ENCODE data around the gene ZIC1.

ZIC1 gene

GRCh38 chr3:147410116-147410525 is 956 bp downstream of the ZIC1 start:
- Histone ChIP-seq H3K9me3 (ENCODE audit: control insufficient read depth in 1 of 2, low read length in 2 of 2) (no peaks in the 10 kb centered on the region), H3K36me3 (ENCODE audit: control insufficient read depth in 1 of 2, insufficient read depth in 2 of 2, low read length in 2 of 2) (no peaks in the 10 kb centered on the region), H3K9ac (ENCODE audit: low read depth in 1 of 2, low read length in 2 of 2) (no peak overlapping the region), H3K4me1 (ENCODE audit: control insufficient read depth in 1 of 2, insufficient read depth in 2 of 2, low read length in 2 of 2) (peaks cover 5 to 9% of the 10 kb centered on the region in 2 donors), H3K27ac (ENCODE audit: low read depth, low read length) (no peak overlapping the region), H3K4me3 (ENCODE audit: low read depth in 1 of 2, low read length in 2 of 2) (no peak overlapping the region), H3K27me3 (ENCODE audit: control insufficient read depth in 1 of 2, insufficient read depth in 2 of 2, low read length in 2 of 2) (peaks cover 88 to 93% of the 10 kb centered on the region in 2 donors)

- H3K27me3 ChIP-seq (ENCODE audit: control insufficient read depth in 1 of 2, insufficient read depth in 2 of 2, low read length in 2 of 2) = peaks cover 82 to 91% of the 10 kb centered on the region in 2 donors
- H3K9me3 ChIP-seq (ENCODE audit: control insufficient read depth in 1 of 2, low read length in 2 of 2) = no peaks in the 10 kb centered on the region
- no peak overlapping the region for H3K27ac ChIP-seq (ENCODE audit: low read depth, low read length)
- H3K4me1 ChIP-seq (ENCODE audit: control insufficient read depth in 1 of 2, insufficient read depth in 2 of 2, low read length in 2 of 2) = peaks cover 5 to 9% of the 10 kb centered on the region in 2 donors
- H3K9ac ChIP-seq (ENCODE audit: low read depth in 1 of 2, low read length in 2 of 2) = no peak overlapping the region
- peak overlapping the region; percentile 50 to 59 for H3K4me3 ChIP-seq (ENCODE audit: low read depth in 1 of 2, low read length in 2 of 2)
- no peaks in the 10 kb centered on the region for H3K36me3 ChIP-seq (ENCODE audit: control insufficient read depth in 1 of 2, insufficient read depth in 2 of 2, low read length in 2 of 2)
Observed at GRCh38 chr3:147410526-147411237, 1.5 kb downstream of the ZIC1 start.

- peaks cover 5 to 9% of the 10 kb centered on the region in 2 donors for H3K4me1 ChIP-seq (ENCODE audit: control insufficient read depth in 1 of 2, insufficient read depth in 2 of 2, low read length in 2 of 2)
- peaks cover 76 to 89% of the 10 kb centered on the region in 2 donors for H3K27me3 ChIP-seq (ENCODE audit: control insufficient read depth in 1 of 2, insufficient read depth in 2 of 2, low read length in 2 of 2)
- H3K9me3 ChIP-seq (ENCODE audit: control insufficient read depth in 1 of 2, low read length in 2 of 2) = no peaks in the 10 kb centered on the region
- no peaks in the 10 kb centered on the region for H3K36me3 ChIP-seq (ENCODE audit: control insufficient read depth in 1 of 2, insufficient read depth in 2 of 2, low read length in 2 of 2)
- H3K9ac ChIP-seq (ENCODE audit: low read depth in 1 of 2, low read length in 2 of 2) = no peak overlapping the region
- no peak overlapping the region for H3K27ac ChIP-seq (ENCODE audit: low read depth, low read length)
- peak overlapping the region; percentile 50 to 59 for H3K4me3 ChIP-seq (ENCODE audit: low read depth in 1 of 2, low read length in 2 of 2)
Observed at GRCh38 chr3:147411238-147411814, 2.2 kb downstream of the ZIC1 start.

GRCh38 chr3:147411815-147412241 is 2.7 kb downstream of the ZIC1 start:
- H3K27ac ChIP-seq (ENCODE audit: low read depth, low read length) = no peak overlapping the region
- H3K36me3 ChIP-seq (ENCODE audit: control insufficient read depth in 1 of 2, insufficient read depth in 2 of 2, low read length in 2 of 2) = no peaks in the 10 kb centered on the region
- no peaks in the 10 kb centered on the region for H3K9me3 ChIP-seq (ENCODE audit: control insufficient read depth in 1 of 2, low read length in 2 of 2)
- no peak overlapping the region for H3K4me3 ChIP-seq (ENCODE audit: low read depth in 1 of 2, low read length in 2 of 2)
- H3K4me1 ChIP-seq (ENCODE audit: control insufficient read depth in 1 of 2, insufficient read depth in 2 of 2, low read length in 2 of 2) = peaks cover 5 to 9% of the 10 kb centered on the region in 2 donors
- peaks cover 71 to 89% of the 10 kb centered on the region in 2 donors for H3K27me3 ChIP-seq (ENCODE audit: control insufficient read depth in 1 of 2, insufficient read depth in 2 of 2, low read length in 2 of 2)
- no peak overlapping the region for H3K9ac ChIP-seq (ENCODE audit: low read depth in 1 of 2, low read length in 2 of 2)

GRCh38 chr3:147412261-147412916 is 3.2 kb downstream of the ZIC1 start:
- H3K4me1 ChIP-seq (ENCODE audit: control insufficient read depth in 1 of 2, insufficient read depth in 2 of 2, low read length in 2 of 2) = peaks cover 5 to 9% of the 10 kb centered on the region in 2 donors
- H3K9ac ChIP-seq (ENCODE audit: low read depth in 1 of 2, low read length in 2 of 2) = no peak overlapping the region
- no peak overlapping the region for H3K27ac ChIP-seq (ENCODE audit: low read depth, low read length)
- H3K9me3 ChIP-seq (ENCODE audit: control insufficient read depth in 1 of 2, low read length in 2 of 2) = no peaks in the 10 kb centered on the region
- H3K36me3 ChIP-seq (ENCODE audit: control insufficient read depth in 1 of 2, insufficient read depth in 2 of 2, low read length in 2 of 2) = no peaks in the 10 kb centered on the region
- H3K27me3 ChIP-seq (ENCODE audit: control insufficient read depth in 1 of 2, insufficient read depth in 2 of 2, low read length in 2 of 2) = peaks cover 69 to 87% of the 10 kb centered on the region in 2 donors
- no peak overlapping the region for H3K4me3 ChIP-seq (ENCODE audit: low read depth in 1 of 2, low read length in 2 of 2)

GRCh38 chr3:147412917-147413685 is 3.9 kb downstream of the ZIC1 start:
- Histone ChIP-seq H3K27me3 (ENCODE audit: control insufficient read depth in 1 of 2, insufficient read depth in 2 of 2, low read length in 2 of 2) (peaks cover 68 to 86% of the 10 kb centered on the region in 2 donors), H3K9me3 (ENCODE audit: control insufficient read depth in 1 of 2, low read length in 2 of 2) (no peaks in the 10 kb centered on the region), H3K27ac (ENCODE audit: low read depth, low read length) (no peak overlapping the region), H3K9ac (ENCODE audit: low read depth in 1 of 2, low read length in 2 of 2) (no peak overlapping the region), H3K4me3 (ENCODE audit: low read depth in 1 of 2, low read length in 2 of 2) (peak overlapping the region; percentile 29 to 45), H3K4me1 (ENCODE audit: control insufficient read depth in 1 of 2, insufficient read depth in 2 of 2, low read length in 2 of 2) (peaks cover 5 to 9% of the 10 kb centered on the region in 2 donors), H3K36me3 (ENCODE audit: control insufficient read depth in 1 of 2, insufficient read depth in 2 of 2, low read length in 2 of 2) (no peaks in the 10 kb centered on the region)

GRCh38 chr3:147413686-147414389 is 4.7 kb downstream of the ZIC1 start:
- H3K27me3 ChIP-seq (ENCODE audit: control insufficient read depth in 1 of 2, insufficient read depth in 2 of 2, low read length in 2 of 2) = peaks cover 69 to 87% of the 10 kb centered on the region in 2 donors
- no peak overlapping the region for H3K27ac ChIP-seq (ENCODE audit: low read depth, low read length)
- peak overlapping the region; percentile 29 to 45 for H3K4me3 ChIP-seq (ENCODE audit: low read depth in 1 of 2, low read length in 2 of 2)

GRCh38 chr3:147414390-147415138 is 5.4 kb downstream of the ZIC1 start:
- Histone ChIP-seq H3K36me3 (ENCODE audit: control insufficient read depth in 1 of 2, insufficient read depth in 2 of 2, low read length in 2 of 2) (no peaks in the 10 kb centered on the region), H3K27me3 (ENCODE audit: control insufficient read depth in 1 of 2, insufficient read depth in 2 of 2, low read length in 2 of 2) (peaks cover 70 to 87% of the 10 kb centered on the region in 2 donors), H3K9me3 (ENCODE audit: control insufficient read depth in 1 of 2, low read length in 2 of 2) (no peaks in the 10 kb centered on the region), H3K4me3 (ENCODE audit: low read depth in 1 of 2, low read length in 2 of 2) (no peak overlapping the region), H3K9ac (ENCODE audit: low read depth in 1 of 2, low read length in 2 of 2) (no peak overlapping the region), H3K27ac (ENCODE audit: low read depth, low read length) (no peak overlapping the region), H3K4me1 (ENCODE audit: control insufficient read depth in 1 of 2, insufficient read depth in 2 of 2, low read length in 2 of 2) (peaks cover 9 to 12% of the 10 kb centered on the region in 2 donors)

More at GRCh38 chr3:147413686-147414389, 4.7 kb downstream of the ZIC1 start:
- Histone ChIP-seq H3K9me3 (ENCODE audit: control insufficient read depth in 1 of 2, low read length in 2 of 2) (no peaks in the 10 kb centered on the region), H3K4me1 (ENCODE audit: control insufficient read depth in 1 of 2, insufficient read depth in 2 of 2, low read length in 2 of 2) (peaks cover 6 to 9% of the 10 kb centered on the region in 2 donors), H3K9ac (ENCODE audit: low read depth in 1 of 2, low read length in 2 of 2) (no peak overlapping the region), H3K36me3 (ENCODE audit: control insufficient read depth in 1 of 2, insufficient read depth in 2 of 2, low read length in 2 of 2) (no peaks in the 10 kb centered on the region)

- H3K27ac ChIP-seq (ENCODE audit: low read depth, low read length) = no peak overlapping the region
- H3K27me3 ChIP-seq (ENCODE audit: control insufficient read depth in 1 of 2, insufficient read depth in 2 of 2, low read length in 2 of 2) = peaks cover 71 to 88% of the 10 kb centered on the region in 2 donors
- peaks cover 9 to 12% of the 10 kb centered on the region in 2 donors for H3K4me1 ChIP-seq (ENCODE audit: control insufficient read depth in 1 of 2, insufficient read depth in 2 of 2, low read length in 2 of 2)
- no peaks in the 10 kb centered on the region for H3K36me3 ChIP-seq (ENCODE audit: control insufficient read depth in 1 of 2, insufficient read depth in 2 of 2, low read length in 2 of 2)
- H3K9me3 ChIP-seq (ENCODE audit: control insufficient read depth in 1 of 2, low read length in 2 of 2) = no peaks in the 10 kb centered on the region
- no peak overlapping the region for H3K9ac ChIP-seq (ENCODE audit: low read depth in 1 of 2, low read length in 2 of 2)
- H3K4me3 ChIP-seq (ENCODE audit: low read depth in 1 of 2, low read length in 2 of 2) = no peak overlapping the region
Observed at GRCh38 chr3:147415286-147415685, 6.1 kb downstream of the ZIC1 start.
